ENCODE measurements around the gene RALGAPA1. TPM values are rescaled to one million over a fixed set of nuclear protein-coding genes. Genes with fewer than 3 reads are reported as not detected.

RALGAPA1 gene
- total and polyA plus RNA-seq, 2 of the 13 experiments (the other 11 are each of a cell fraction or from before 2014, with no cell fraction given): 65.0 to 89.2 TPM

DNA sequence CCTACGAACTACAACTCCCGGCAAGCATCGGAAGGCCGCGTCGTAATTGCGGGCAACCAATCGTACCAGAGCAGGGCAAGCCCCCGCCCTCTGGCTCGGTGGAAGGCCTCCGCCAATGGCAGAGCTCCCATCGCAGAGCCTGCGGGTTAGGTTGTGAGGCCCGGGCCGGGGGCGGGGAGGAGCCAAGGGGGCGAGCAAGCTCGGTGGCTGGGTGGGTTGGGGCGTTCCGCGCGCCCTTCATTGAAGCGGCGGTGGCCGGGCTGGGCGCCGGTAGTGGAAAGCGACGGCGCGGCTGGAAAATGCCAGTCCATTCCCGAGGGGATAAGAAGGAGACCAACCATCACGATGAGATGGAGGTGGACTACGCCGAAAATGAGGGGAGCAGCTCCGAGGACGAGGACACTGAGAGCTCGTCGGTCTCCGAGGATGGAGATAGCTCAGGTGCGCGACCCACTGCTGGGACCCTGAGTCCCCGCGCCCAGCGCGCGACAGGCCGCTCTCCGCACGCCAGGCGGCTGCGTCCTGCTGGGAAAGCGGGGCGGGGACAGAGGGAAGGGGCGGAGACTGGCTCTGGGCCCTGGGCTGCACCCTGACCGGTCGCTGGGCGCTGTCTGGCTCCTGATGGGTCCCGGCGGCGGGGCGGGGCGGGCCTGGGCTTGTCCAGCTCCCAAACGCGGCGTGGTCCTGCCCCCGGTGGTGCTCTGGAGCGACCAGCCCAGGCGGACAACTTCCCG, 17.3 kb upstream of the RALGAPA1 start, which contains the start of gene BRMS1L (continued):
- TF ChIP-seq, protein P1, sequence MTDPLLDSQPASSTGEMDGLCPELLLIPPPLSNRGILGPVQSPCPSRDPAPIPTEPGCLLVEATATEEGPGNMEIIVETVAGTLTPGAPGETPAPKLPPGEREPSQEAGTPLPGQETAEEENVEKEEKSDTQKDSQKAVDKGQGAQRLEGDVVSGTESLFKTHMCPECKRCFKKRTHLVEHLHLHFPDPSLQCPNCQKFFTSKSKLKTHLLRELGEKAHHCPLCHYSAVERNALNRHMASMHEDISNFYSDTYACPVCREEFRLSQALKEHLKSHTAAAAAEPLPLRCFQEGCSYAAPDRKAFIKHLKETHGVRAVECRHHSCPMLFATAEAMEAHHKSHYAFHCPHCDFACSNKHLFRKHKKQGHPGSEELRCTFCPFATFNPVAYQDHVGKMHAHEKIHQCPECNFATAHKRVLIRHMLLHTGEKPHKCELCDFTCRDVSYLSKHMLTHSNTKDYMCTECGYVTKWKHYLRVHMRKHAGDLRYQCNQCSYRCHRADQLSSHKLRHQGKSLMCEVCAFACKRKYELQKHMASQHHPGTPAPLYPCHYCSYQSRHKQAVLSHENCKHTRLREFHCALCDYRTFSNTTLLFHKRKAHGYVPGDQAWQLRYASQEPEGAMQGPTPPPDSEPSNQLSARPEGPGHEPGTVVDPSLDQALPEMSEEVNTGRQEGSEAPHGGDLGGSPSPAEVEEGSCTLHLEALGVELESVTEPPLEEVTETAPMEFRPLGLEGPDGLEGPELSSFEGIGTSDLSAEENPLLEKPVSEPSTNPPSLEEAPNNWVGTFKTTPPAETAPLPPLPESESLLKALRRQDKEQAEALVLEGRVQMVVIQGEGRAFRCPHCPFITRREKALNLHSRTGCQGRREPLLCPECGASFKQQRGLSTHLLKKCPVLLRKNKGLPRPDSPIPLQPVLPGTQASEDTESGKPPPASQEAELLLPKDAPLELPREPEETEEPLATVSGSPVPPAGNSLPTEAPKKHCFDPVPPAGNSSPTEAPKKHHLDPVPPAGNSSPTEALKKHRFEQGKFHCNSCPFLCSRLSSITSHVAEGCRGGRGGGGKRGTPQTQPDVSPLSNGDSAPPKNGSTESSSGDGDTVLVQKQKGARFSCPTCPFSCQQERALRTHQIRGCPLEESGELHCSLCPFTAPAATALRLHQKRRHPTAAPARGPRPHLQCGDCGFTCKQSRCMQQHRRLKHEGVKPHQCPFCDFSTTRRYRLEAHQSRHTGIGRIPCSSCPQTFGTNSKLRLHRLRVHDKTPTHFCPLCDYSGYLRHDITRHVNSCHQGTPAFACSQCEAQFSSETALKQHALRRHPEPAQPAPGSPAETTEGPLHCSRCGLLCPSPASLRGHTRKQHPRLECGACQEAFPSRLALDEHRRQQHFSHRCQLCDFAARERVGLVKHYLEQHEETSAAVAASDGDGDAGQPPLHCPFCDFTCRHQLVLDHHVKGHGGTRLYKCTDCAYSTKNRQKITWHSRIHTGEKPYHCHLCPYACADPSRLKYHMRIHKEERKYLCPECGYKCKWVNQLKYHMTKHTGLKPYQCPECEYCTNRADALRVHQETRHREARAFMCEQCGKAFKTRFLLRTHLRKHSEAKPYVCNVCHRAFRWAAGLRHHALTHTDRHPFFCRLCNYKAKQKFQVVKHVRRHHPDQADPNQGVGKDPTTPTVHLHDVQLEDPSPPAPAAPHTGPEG (CRISPR knock-in tag; IDR thresholded peaks at IDR 0.05): peak; percentile 96
- TF ChIP-seq KLF13 (CRISPR knock-in tag; IDR thresholded peaks at IDR 0.05) (peak; percentile 100), LCORL (IDR thresholded peaks at IDR 0.05) (no peak), LCORL (CRISPR knock-in tag; IDR thresholded peaks at IDR 0.05) (peak; percentile 99), NFE2 (CRISPR knock-in tag; IDR thresholded peaks at IDR 0.05) (no peak), ZFP36L2 (CRISPR knock-in tag; IDR thresholded peaks at IDR 0.05) (peak; percentile 98), SP5 (CRISPR knock-in tag; IDR thresholded peaks at IDR 0.05; ENCODE audit: borderline replicate concordance, low read depth) (peak; percentile 80), MAFF (IDR thresholded peaks at IDR 0.05; ENCODE audit: low read depth, low read length) (no peak; the same call in 1 of the 2 replicates), MED13 (CRISPR knock-in tag; IDR thresholded peaks at IDR 0.05) (peak; percentile 88), KLF16 (CRISPR knock-in tag; IDR thresholded peaks at IDR 0.05) (peak; percentile 95 to 99; a peak in 2 of 4 replicates), ZNF383 (CRISPR knock-in tag; IDR thresholded peaks at IDR 0.05; ENCODE audit: borderline replicate concordance) (peak; percentile 100; the same call in 1 of the 2 replicates), MZF1 (CRISPR knock-in tag; IDR thresholded peaks at IDR 0.05; ENCODE audit: borderline replicate concordance) (peak; percentile 94; the same call in 1 of the 2 replicates), ZNF460 (CRISPR knock-in tag; IDR thresholded peaks at IDR 0.05; ENCODE audit: borderline replicate concordance) (no peak; the same call in 1 of the 2 replicates), SNRNP70 (IDR thresholded peaks at IDR 0.05; ENCODE audit: low read depth, low read length) (no peak)
- TF ChIP-seq, protein P2, sequence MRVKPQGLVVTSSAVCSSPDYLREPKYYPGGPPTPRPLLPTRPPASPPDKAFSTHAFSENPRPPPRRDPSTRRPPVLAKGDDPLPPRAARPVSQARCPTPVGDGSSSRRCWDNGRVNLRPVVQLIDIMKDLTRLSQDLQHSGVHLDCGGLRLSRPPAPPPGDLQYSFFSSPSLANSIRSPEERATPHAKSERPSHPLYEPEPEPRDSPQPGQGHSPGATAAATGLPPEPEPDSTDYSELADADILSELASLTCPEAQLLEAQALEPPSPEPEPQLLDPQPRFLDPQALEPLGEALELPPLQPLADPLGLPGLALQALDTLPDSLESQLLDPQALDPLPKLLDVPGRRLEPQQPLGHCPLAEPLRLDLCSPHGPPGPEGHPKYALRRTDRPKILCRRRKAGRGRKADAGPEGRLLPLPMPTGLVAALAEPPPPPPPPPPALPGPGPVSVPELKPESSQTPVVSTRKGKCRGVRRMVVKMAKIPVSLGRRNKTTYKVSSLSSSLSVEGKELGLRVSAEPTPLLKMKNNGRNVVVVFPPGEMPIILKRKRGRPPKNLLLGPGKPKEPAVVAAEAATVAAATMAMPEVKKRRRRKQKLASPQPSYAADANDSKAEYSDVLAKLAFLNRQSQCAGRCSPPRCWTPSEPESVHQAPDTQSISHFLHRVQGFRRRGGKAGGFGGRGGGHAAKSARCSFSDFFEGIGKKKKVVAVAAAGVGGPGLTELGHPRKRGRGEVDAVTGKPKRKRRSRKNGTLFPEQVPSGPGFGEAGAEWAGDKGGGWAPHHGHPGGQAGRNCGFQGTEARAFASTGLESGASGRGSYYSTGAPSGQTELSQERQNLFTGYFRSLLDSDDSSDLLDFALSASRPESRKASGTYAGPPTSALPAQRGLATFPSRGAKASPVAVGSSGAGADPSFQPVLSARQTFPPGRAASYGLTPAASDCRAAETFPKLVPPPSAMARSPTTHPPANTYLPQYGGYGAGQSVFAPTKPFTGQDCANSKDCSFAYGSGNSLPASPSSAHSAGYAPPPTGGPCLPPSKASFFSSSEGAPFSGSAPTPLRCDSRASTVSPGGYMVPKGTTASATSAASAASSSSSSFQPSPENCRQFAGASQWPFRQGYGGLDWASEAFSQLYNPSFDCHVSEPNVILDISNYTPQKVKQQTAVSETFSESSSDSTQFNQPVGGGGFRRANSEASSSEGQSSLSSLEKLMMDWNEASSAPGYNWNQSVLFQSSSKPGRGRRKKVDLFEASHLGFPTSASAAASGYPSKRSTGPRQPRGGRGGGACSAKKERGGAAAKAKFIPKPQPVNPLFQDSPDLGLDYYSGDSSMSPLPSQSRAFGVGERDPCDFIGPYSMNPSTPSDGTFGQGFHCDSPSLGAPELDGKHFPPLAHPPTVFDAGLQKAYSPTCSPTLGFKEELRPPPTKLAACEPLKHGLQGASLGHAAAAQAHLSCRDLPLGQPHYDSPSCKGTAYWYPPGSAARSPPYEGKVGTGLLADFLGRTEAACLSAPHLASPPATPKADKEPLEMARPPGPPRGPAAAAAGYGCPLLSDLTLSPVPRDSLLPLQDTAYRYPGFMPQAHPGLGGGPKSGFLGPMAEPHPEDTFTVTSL (CRISPR knock-in tag; IDR thresholded peaks at IDR 0.05; ENCODE audit: borderline replicate concordance): 0 out of 2 replicates have a peak, but pooled peaks have one; percentile 46
- TF ChIP-seq, protein P3, sequence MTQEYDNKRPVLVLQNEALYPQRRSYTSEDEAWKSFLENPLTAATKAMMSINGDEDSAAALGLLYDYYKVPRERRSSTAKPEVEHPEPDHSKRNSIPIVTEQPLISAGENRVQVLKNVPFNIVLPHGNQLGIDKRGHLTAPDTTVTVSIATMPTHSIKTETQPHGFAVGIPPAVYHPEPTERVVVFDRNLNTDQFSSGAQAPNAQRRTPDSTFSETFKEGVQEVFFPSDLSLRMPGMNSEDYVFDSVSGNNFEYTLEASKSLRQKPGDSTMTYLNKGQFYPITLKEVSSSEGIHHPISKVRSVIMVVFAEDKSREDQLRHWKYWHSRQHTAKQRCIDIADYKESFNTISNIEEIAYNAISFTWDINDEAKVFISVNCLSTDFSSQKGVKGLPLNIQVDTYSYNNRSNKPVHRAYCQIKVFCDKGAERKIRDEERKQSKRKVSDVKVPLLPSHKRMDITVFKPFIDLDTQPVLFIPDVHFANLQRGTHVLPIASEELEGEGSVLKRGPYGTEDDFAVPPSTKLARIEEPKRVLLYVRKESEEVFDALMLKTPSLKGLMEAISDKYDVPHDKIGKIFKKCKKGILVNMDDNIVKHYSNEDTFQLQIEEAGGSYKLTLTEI (CRISPR knock-in tag; conservative IDR thresholded peaks at IDR 0.05): no peak
